ENCODE data around the gene E2F2.

DNA sequence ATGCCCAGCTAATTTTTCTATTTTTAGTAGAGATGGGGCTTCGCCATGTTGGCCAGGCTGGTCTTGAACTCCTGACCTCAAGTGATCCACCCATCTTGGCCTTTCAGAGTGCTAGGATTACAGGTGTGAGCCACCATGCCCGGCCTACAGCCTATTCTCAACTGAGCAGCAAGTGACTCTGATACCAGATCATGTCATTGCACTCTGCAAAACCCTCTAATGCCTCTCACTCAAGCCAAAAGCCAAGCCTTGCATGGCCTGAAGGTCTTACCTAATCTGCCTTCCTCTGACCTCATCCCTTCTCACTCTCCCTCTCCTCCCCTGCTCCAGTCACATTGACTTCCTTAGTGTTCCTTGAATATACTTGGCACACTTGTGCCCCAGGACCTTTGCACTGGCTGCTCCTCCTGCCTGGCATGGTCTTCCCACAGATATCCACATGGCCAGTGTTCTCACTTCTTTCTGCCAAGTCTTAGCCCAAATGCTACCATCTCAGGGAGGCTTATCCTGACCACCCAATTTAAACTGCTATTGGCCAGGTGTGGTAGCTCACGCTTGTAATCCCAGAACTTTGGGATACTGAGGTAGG, 38.8 kb downstream of the E2F2 start:
- TF ChIP-seq, protein P1, sequence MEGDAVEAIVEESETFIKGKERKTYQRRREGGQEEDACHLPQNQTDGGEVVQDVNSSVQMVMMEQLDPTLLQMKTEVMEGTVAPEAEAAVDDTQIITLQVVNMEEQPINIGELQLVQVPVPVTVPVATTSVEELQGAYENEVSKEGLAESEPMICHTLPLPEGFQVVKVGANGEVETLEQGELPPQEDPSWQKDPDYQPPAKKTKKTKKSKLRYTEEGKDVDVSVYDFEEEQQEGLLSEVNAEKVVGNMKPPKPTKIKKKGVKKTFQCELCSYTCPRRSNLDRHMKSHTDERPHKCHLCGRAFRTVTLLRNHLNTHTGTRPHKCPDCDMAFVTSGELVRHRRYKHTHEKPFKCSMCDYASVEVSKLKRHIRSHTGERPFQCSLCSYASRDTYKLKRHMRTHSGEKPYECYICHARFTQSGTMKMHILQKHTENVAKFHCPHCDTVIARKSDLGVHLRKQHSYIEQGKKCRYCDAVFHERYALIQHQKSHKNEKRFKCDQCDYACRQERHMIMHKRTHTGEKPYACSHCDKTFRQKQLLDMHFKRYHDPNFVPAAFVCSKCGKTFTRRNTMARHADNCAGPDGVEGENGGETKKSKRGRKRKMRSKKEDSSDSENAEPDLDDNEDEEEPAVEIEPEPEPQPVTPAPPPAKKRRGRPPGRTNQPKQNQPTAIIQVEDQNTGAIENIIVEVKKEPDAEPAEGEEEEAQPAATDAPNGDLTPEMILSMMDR (IDR thresholded peaks at IDR 0.05 in 8 of 11, conservative IDR thresholded peaks at IDR 0.05 in 3 of 11): no peak
- no peak for TF ChIP-seq POLR2A (IDR thresholded peaks at IDR 0.05)
- TF ChIP-seq POLR2AphosphoS5 (IDR thresholded peaks at IDR 0.05): no peak

All from spleen (tissue), 7 donors.